Measurements from ENCODE around the gene TEX2. TPM values are rescaled to one million over a fixed set of nuclear protein-coding genes. Genes with fewer than 3 reads are reported as not detected.
"Not testable (repeated sequence)": the region's sequence is repeated elsewhere in the genome, so short reads cannot be mapped to it uniquely, and the experiment has no call there.

Gene TEX2
- total RNA-seq, 4 donors from 2014 or later = 35.5 to 41.3 (median 36.9) TPM

GRCh38 chr17:64172510-64172909 is 90.5 kb downstream of the TEX2 start:
- no peak for DNase-seq (ENCODE audit: low spot score in 2 of 2)
- Histone ChIP-seq H3K27ac (no peak overlapping the region), H3K4me1 (peaks cover 3% of the 10 kb centered on the region), H3K9me3 (no peaks in the 10 kb centered on the region), H3K27me3 (no peaks in the 10 kb centered on the region), H3K36me3 (peaks cover 26% of the 10 kb centered on the region), H3K4me3 (no peak overlapping the region)
- 77% methylated on average over 3 of the region's 3 CpGs for WGBS
- no peak for TF ChIP-seq EP300 (IDR thresholded peaks at IDR 0.05)
- no peak for TF ChIP-seq CTCF (IDR thresholded peaks at IDR 0.05)
- no peak for TF ChIP-seq POLR2AphosphoS5 (IDR thresholded peaks at IDR 0.05)
- no peak for TF ChIP-seq POLR2A (IDR thresholded peaks at IDR 0.05)

GRCh38 chr17:64171041-64171440 is 92.0 kb downstream of the TEX2 start:
- H3K36me3 ChIP-seq = peaks cover 30% of the 10 kb centered on the region
- no peaks in the 10 kb centered on the region for H3K27me3 ChIP-seq
- WGBS = 88% methylated on average over 8 of the region's 8 CpGs
- peaks cover 3% of the 10 kb centered on the region for H3K4me1 ChIP-seq
- TF ChIP-seq POLR2A (IDR thresholded peaks at IDR 0.05) (no peak), POLR2AphosphoS5 (IDR thresholded peaks at IDR 0.05) (no peak), EP300 (IDR thresholded peaks at IDR 0.05) (no peak), CTCF (IDR thresholded peaks at IDR 0.05) (no peak)
- no peak overlapping the region for H3K27ac ChIP-seq
- H3K9me3 ChIP-seq = no peaks in the 10 kb centered on the region
- DNase-seq (ENCODE audit: low spot score in 2 of 2) = no peak
- H3K4me3 ChIP-seq = no peak overlapping the region

- DNase-seq (ENCODE audit: low spot score in 2 of 2) = no peak
- Histone ChIP-seq H3K4me3 (no peak overlapping the region), H3K27me3 (no peaks in the 10 kb centered on the region), H3K9me3 (no peaks in the 10 kb centered on the region), H3K36me3 (peaks cover 28% of the 10 kb centered on the region), H3K27ac (no peak overlapping the region), H3K4me1 (no peaks in the 10 kb centered on the region)
- 97% methylated on average over 4 of the region's 4 CpGs for WGBS
- TF ChIP-seq POLR2A (IDR thresholded peaks at IDR 0.05) (no peak), EP300 (IDR thresholded peaks at IDR 0.05) (no peak), CTCF (IDR thresholded peaks at IDR 0.05) (no peak), POLR2AphosphoS5 (IDR thresholded peaks at IDR 0.05) (no peak)
These were observed 92.8 kb downstream of the TEX2 start for GRCh38 chr17:64170286-64170685.

GRCh38 chr17:64167666-64168065 is 95.4 kb downstream of the TEX2 start:
- not testable (repeated sequence) for H3K4me3 ChIP-seq; H3K27me3 ChIP-seq; H3K9me3 ChIP-seq; DNase-seq (ENCODE audit: low spot score in 2 of 2); H3K4me1 ChIP-seq; H3K27ac ChIP-seq
- H3K36me3 ChIP-seq = peaks cover 24% of the 10 kb centered on the region
- 98% methylated on average over 3 of the region's 3 CpGs for WGBS

- H3K4me1 ChIP-seq = peaks cover 14% of the 10 kb centered on the region
These were observed 96.2 kb downstream of the TEX2 start for GRCh38 chr17:64166876-64167275.

More at GRCh38 chr17:64166876-64167275, 96.2 kb downstream of the TEX2 start:
- TF ChIP-seq EP300 (IDR thresholded peaks at IDR 0.05) (no peak), POLR2AphosphoS5 (IDR thresholded peaks at IDR 0.05) (no peak), POLR2A (IDR thresholded peaks at IDR 0.05) (no peak), CTCF (IDR thresholded peaks at IDR 0.05) (no peak)
- DNase-seq (ENCODE audit: low spot score in 2 of 2) = no peak
- no peak overlapping the region for H3K27ac ChIP-seq
- H3K4me3 ChIP-seq = no peak overlapping the region
- no peaks in the 10 kb centered on the region for H3K9me3 ChIP-seq
- 93% methylated on average over 3 of the region's 3 CpGs for WGBS
- peaks cover 24% of the 10 kb centered on the region for H3K36me3 ChIP-seq
- H3K27me3 ChIP-seq = no peaks in the 10 kb centered on the region
